Epithelial cell of proximal tubule (primary cell): Measurements from ENCODE around the gene TMC2. TPM values are rescaled to one million over a fixed set of nuclear protein-coding genes. Genes with fewer than 3 reads are reported as not detected.
"Not testable (repeated sequence)": the region's sequence is repeated elsewhere in the genome, so short reads cannot be mapped to it uniquely, and the experiment has no call there.

Source experiments
- DNase-seq: peaks from one replicate; pipeline ENCODE4 v3.0.0-alpha.2; 2011; ENCODE audit warnings: low read depth
- H3K4me3 ChIP-seq: 2 replicates; pipeline ENCODE4 v1.5.1; 2011; ENCODE audit warnings: low read depth, mild to moderate bottlenecking, low read length
- total RNA-seq: library from RNA; depleted of rRNA; stranded (reverse); fragments of >200 nt; gene quantifications from 2 replicates; pipeline ENCODE4 v1.2.3, GENCODE V29; 2015
- TF ChIP-seq, protein P1 (sequence below): conservative IDR thresholded peaks from 2 replicates; pipeline ENCODE4 v1.5.1; 2012; ENCODE audit warnings: low read depth, mild to moderate bottlenecking, low read length

The TMC2 gene
- total RNA-seq, 1 donor from 2014 or later, result not detected

DNA sequence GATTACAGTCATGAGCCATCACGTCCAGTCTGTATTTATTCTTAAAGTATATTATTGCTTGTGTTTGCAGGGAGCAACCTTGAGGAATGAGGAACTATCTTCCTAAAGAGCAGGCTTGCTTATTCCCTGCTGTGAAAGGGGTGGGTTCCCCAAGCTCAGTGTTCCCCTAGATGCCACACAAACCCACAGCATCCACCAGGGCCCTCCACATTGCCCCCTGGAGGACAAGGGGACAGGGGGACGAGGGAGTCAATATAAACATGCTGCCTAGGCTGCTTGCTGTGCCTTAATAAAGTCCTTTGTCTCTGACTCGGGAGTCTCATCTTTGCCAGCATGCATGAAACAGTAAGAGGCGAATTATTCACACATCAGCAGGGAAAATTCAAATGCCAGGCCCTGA, 135.6 kb downstream of the TMC2 start:
- TF ChIP-seq, protein P1, sequence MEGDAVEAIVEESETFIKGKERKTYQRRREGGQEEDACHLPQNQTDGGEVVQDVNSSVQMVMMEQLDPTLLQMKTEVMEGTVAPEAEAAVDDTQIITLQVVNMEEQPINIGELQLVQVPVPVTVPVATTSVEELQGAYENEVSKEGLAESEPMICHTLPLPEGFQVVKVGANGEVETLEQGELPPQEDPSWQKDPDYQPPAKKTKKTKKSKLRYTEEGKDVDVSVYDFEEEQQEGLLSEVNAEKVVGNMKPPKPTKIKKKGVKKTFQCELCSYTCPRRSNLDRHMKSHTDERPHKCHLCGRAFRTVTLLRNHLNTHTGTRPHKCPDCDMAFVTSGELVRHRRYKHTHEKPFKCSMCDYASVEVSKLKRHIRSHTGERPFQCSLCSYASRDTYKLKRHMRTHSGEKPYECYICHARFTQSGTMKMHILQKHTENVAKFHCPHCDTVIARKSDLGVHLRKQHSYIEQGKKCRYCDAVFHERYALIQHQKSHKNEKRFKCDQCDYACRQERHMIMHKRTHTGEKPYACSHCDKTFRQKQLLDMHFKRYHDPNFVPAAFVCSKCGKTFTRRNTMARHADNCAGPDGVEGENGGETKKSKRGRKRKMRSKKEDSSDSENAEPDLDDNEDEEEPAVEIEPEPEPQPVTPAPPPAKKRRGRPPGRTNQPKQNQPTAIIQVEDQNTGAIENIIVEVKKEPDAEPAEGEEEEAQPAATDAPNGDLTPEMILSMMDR, result peak; percentile 37
- no peak for DNase-seq
- no peak overlapping the region for H3K4me3 ChIP-seq

DNA sequence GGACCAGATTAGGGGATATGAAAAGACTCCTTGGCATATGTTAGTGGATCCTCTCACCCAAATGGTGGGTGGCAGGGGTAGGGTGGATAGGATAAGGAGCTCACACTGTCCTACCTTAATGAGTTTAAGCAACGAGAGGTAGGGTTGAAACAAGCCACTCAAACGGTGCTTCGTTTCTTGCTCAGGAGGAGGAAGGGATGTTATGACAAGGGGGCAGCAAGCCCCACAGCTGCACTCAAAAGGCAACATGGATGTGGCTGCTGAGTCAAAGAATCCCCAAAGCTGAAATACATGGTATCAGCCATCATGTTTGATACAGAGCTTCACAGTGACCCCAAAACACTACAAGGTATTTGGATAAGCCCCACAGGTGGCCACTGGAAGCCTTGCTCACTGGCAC, 136.1 kb downstream of the TMC2 start:
- H3K4me3 ChIP-seq, result no peak overlapping the region
- DNase-seq, result no peak
- TF ChIP-seq, protein P1, result no peak

DNA sequence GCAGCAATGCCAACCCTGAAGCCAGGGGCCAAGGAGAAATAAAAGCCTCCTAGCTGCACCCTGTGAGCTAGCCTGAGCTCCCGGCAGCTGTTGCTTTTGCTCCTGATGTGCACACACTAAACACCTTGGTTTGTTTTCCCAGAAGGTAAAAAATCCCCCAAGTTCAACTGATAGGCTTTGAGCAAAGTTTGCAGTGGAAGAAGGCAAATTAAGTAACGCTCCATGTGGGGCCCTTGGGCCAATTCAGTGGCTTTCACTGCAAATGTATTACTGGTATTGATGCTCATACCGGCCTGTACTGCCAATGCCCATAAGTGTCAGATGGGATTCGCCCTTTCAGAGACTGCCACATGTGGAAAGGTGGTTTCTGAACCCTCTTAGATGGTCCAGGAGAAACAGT, 137.1 kb downstream of the TMC2 start:
- DNase-seq, result no peak
- H3K4me3 ChIP-seq, result no peak overlapping the region
- TF ChIP-seq, protein P1, result no peak

DNA sequence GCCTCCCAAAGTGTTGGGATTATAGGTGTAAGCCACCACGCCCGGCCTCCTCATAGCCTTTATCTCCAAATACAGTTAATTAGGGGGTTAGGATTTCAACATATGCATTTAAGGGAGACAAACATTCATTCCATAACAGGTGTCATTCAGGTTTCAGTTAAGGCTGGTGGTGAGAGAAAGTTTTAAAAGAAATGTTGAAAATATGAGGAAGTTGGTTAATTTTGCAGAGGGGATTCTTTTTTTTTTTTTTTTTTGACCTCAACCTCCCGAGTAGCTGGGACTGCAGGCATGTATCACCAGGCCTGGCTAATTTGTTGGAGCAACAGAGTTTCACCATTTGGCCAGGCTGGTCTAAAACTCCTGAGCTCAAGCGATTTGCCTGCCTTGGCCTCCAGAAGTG, 143.7 kb downstream of the TMC2 start:
- no peak for DNase-seq
- H3K4me3 ChIP-seq, result no peak overlapping the region
- TF ChIP-seq, protein P1, result no peak

DNA sequence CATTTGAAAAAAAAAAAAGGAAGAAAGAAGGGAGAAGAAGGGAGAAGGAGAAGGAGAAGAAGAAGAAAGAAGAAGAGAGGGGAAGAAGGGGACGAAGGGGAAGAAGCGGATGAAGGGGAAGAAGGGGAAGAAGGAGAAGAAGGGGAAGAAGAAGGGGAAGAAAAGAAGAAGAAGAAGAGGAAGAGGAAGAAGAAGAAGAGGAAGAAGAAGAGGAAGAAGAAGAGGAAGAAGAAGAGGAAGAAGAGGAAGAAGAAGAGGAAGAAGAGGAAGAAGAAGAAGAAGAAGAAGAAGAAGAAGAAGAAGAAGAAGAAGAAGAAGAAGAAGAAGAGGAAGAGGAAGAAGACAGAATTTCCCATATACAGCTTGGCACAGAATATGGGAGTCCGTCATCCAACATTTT, 145.7 kb downstream of the TMC2 start:
- DNase-seq, H3K4me3 ChIP-seq: not testable (repeated sequence)

DNA sequence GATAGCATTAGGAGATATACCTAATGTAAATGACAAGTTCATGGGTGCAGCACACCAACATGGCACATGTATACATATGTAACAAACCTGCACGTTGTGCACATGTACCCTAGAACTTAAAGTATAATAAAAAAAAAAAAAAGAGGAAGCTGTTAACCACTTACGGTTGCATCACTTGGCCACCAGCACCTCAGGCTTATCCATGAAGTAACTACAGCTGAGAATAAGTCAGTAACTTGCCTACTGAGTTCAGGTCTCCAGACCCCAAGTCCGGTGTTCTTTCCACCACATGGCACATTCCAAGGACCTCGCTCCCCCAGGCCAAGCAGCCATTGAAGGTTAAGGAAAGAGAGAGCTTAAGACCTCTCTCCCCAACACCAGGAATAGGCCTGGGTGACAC, 148.4 kb downstream of the TMC2 start:
- not testable (repeated sequence) for H3K4me3 ChIP-seq, DNase-seq

DNA sequence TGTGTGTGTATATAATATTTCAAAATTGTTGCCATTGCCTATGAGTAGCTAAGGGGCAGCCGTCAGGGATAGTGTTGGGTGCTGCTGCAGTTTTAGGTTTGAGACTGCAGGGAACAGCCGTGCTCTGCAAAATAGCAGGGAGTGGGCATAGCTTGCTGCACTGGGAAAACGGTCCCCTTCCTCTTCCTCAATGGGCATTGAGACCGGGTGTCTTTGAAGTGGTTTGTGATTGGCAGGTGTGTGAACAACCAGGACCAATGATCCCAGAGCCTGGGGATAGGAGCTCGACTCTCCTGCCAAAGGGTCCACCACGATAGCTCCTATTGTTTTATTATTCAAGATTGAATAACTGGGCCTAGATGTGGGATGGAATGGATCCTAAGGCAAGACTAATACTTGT, 151.1 kb downstream of the TMC2 start:
- no peak overlapping the region for H3K4me3 ChIP-seq
- DNase-seq, result no peak
- TF ChIP-seq, protein P1, result no peak

DNA sequence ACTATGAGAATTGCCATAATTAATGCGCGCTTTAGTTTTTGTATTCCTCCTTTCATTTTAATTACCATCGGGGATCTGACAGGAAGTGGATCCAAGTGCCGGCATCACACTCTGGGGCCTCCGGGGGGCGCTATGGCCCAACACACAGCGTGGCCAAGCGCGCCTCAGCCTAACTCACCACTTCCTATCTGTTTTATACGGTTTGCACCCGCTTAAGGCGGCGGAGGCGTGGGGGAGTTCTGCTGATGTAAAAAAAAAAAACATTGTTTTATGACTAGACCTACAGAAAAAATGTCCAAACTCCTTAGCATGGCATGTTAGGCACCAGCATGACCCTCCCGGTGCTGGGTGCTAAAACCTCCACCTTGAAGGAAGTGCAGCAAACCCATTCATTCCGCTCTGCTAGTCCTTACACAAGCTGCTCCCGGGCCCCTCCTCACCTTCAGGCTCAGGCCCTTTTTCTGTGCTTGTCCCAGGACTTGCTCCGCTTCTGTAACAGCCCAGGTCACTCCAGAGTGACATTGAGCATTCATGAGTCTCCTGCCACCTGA, 151.7 kb downstream of the TMC2 start:
- TF ChIP-seq, protein P1, result peak; percentile 58
- DNase-seq, result no peak

More for the DNA sequence above, 151.7 kb downstream of the TMC2 start:
- no peak overlapping the region for H3K4me3 ChIP-seq
